ENCODE measurements around the gene IFI27. TPM values are rescaled to one million over a fixed set of nuclear protein-coding genes. Genes with fewer than 3 reads are reported as not detected.

IFI27 gene
- total RNA-seq, 1 experiment from 2014 or later, result 2.6 TPM

- ChIA-PET CTCF (interaction anchor here (0.6 kb wide), 1 partner anchor 17 kb away, joined by 6 read pairs; no protein-coding TSS in a partner anchor), POLR2A (no interaction called here)
- H3K4me3 Mint-ChIP-seq (ENCODE audit: unreplicated experiment), result no peak overlapping the region
- no peaks in the 10 kb centered on the region for H3K4me1 ChIP-seq
- 0 out of 2 replicates have a peak, but pooled peaks cover 1% of the 10 kb centered on the region for H3K27me3 ChIP-seq (replicated peaks; ENCODE audit: control insufficient read depth, insufficient read depth, low read length)
- no peak for TF ChIP-seq CTCF (IDR thresholded peaks at IDR 0.05; ENCODE audit: insufficient read depth in 1 of 2, low read depth in 1 of 2, low read length in 1 of 2, severe bottlenecking in 1 of 2, unreplicated experiment in 1 of 2)
- DNase-seq, result no peak
- BruUV-seq (replicated peaks), result no TSS peak
- no peak overlapping the region for H3K4me3 ChIP-seq (ENCODE audit: low read depth, low read length)
- no peaks in the 10 kb centered on the region for H3K36me3 Mint-ChIP-seq (ENCODE audit: insufficient read depth, unreplicated experiment)
- no peaks in the 10 kb centered on the region for H3K4me1 Mint-ChIP-seq (ENCODE audit: low read depth, unreplicated experiment)
- no peak overlapping the region for H3K27ac Mint-ChIP-seq (ENCODE audit: unreplicated experiment)
- no peaks in the 10 kb centered on the region for H3K9me3 ChIP-seq
- intact Hi-C loops (cut with micrococcal nuclease; ENCODE audit: unreplicated experiment), result no loop called here
- H3K27me3 Mint-ChIP-seq (ENCODE audit: insufficient read depth, unreplicated experiment), result peaks cover 4% of the 10 kb centered on the region
- no peaks in the 10 kb centered on the region for H3K36me3 ChIP-seq (ENCODE audit: control insufficient read depth, insufficient read depth, low read length)
- no peaks in the 10 kb centered on the region for H3K9me3 Mint-ChIP-seq (ENCODE audit: unreplicated experiment)
Observed at GRCh38 chr14:94122438-94122837, 11.9 kb downstream of the IFI27 start.

- no peak for DNase-seq
- no peak for TF ChIP-seq CTCF (IDR thresholded peaks at IDR 0.05; ENCODE audit: insufficient read depth in 1 of 2, low read depth in 1 of 2, low read length in 1 of 2, severe bottlenecking in 1 of 2, unreplicated experiment in 1 of 2)
- BruUV-seq (replicated peaks), result no TSS peak
- intact Hi-C loops (cut with micrococcal nuclease; ENCODE audit: unreplicated experiment), result no loop called here
- Histone ChIP-seq H3K36me3 (ENCODE audit: control insufficient read depth, insufficient read depth, low read length) (no peaks in the 10 kb centered on the region), H3K27me3 (replicated peaks; ENCODE audit: control insufficient read depth, insufficient read depth, low read length) (0 out of 2 replicates have a peak, but pooled peaks cover 1% of the 10 kb centered on the region), H3K4me3 (ENCODE audit: low read depth, low read length) (no peak overlapping the region), H3K9me3 (no peaks in the 10 kb centered on the region), H3K4me1 (no peaks in the 10 kb centered on the region)
- CTCF ChIA-PET, result no interaction called here
- Mint-ChIP-seq H3K27ac (ENCODE audit: unreplicated experiment) (no peak overlapping the region), H3K27me3 (ENCODE audit: insufficient read depth, unreplicated experiment) (no peaks in the 10 kb centered on the region), H3K36me3 (ENCODE audit: insufficient read depth, unreplicated experiment) (no peaks in the 10 kb centered on the region), H3K9me3 (ENCODE audit: unreplicated experiment) (no peaks in the 10 kb centered on the region), H3K4me3 (ENCODE audit: unreplicated experiment) (no peak overlapping the region), H3K4me1 (ENCODE audit: low read depth, unreplicated experiment) (no peaks in the 10 kb centered on the region)
- POLR2A ChIA-PET, result no interaction called here
Observed at GRCh38 chr14:94123296-94123695, 12.8 kb downstream of the IFI27 start.

- H3K36me3 ChIP-seq (ENCODE audit: control insufficient read depth, insufficient read depth, low read length), result no peaks in the 10 kb centered on the region
- no peaks in the 10 kb centered on the region for H3K4me1 ChIP-seq
- no peak overlapping the region for H3K4me3 ChIP-seq (ENCODE audit: low read depth, low read length)
- Mint-ChIP-seq H3K4me3 (ENCODE audit: unreplicated experiment) (no peak overlapping the region), H3K36me3 (ENCODE audit: insufficient read depth, unreplicated experiment) (no peaks in the 10 kb centered on the region), H3K27me3 (ENCODE audit: insufficient read depth, unreplicated experiment) (no peaks in the 10 kb centered on the region), H3K9me3 (ENCODE audit: unreplicated experiment) (no peaks in the 10 kb centered on the region), H3K4me1 (ENCODE audit: low read depth, unreplicated experiment) (no peaks in the 10 kb centered on the region), H3K27ac (ENCODE audit: unreplicated experiment) (no peak overlapping the region)
- intact Hi-C loops (cut with micrococcal nuclease; ENCODE audit: unreplicated experiment), result no loop called here
- POLR2A ChIA-PET, result no interaction called here
- DNase-seq, result no peak
- no peaks in the 10 kb centered on the region for H3K9me3 ChIP-seq
- 0 out of 2 replicates have a peak, but pooled peaks cover 1% of the 10 kb centered on the region for H3K27me3 ChIP-seq (replicated peaks; ENCODE audit: control insufficient read depth, insufficient read depth, low read length)
- BruUV-seq (replicated peaks), result no TSS peak
- no peak for TF ChIP-seq CTCF (IDR thresholded peaks at IDR 0.05; ENCODE audit: insufficient read depth in 1 of 2, low read depth in 1 of 2, low read length in 1 of 2, severe bottlenecking in 1 of 2, unreplicated experiment in 1 of 2)
- CTCF ChIA-PET, result no interaction called here
Observed at GRCh38 chr14:94123868-94124267, 13.3 kb downstream of the IFI27 start.

All from Caco-2 (cell line).